ENCODE results near the gene CCDC60.

GRCh38 chr12:119314290-119314689 is 20.2 kb upstream of the CCDC60 start:
- TF ChIP-seq ZNF761 (CRISPR knock-in tag; conservative IDR thresholded peaks at IDR 0.05) (no peak), SKI (IDR thresholded peaks at IDR 0.05; ENCODE audit: partially characterized antibody) (no peak), ZFP36 (IDR thresholded peaks at IDR 0.05; ENCODE audit: borderline replicate concordance, low read depth, low read length, partially characterized antibody) (no peak), ZBTB3 (CRISPR knock-in tag; IDR thresholded peaks at IDR 0.05; ENCODE audit: borderline replicate concordance, low read depth) (no peak), ZNF510 (CRISPR knock-in tag; IDR thresholded peaks at IDR 0.05; ENCODE audit: low read depth) (no peak), MEF2D (CRISPR knock-in tag; IDR thresholded peaks at IDR 0.05) (no peak), KLF16 (CRISPR knock-in tag; IDR thresholded peaks at IDR 0.05) (no peak), ZBTB42 (CRISPR knock-in tag; IDR thresholded peaks at IDR 0.05) (no peak), CTCF (CRISPR knock-in tag; IDR thresholded peaks at IDR 0.05) (no peak), GTF3A (CRISPR knock-in tag; conservative IDR thresholded peaks at IDR 0.05) (no peak)
